Stimulated activated CD4-positive, alpha-beta T cell treated with anti-CD3 and anti-CD28 coated beads, Interleukin-12 subunit alpha, Interleukin-12 subunit beta, amount 100 ng/mL, for 24 hours (primary cell): Measurements from ENCODE around the gene SYNGR3.
"Not testable (repeated sequence)": the region's sequence is repeated elsewhere in the genome, so short reads cannot be mapped to it uniquely, and the experiment has no call there.

ENCODE experiments used
- DNase-seq, 2 experiments: peaks; one replicate each; pipeline ENCODE4 v3.0.0-alpha.2; 2020; ENCODE audit warnings: low read depth in 2 of 2

The SYNGR3 gene

DNA sequence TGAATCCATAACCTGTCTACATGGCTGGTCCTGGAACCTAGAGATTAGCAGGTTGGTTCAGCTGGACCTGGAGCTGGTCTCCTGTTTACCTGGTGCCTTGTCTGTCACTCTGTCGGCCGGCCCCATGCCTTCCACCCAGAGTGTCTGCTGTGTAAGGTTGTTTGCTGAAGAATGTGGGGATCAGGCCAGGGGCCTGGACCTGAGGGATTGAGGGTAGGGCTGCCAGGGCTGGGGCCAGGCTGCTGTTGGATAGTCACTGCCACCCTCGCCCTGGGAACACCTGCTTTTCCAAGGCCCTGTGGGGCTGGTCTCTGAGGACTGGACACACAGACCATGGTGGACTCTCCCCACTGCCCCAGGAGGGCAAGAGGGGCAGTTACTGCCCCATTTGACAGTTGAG is 38.4 kb downstream of the SYNGR3 start:
- no peak for DNase-seq

DNA sequence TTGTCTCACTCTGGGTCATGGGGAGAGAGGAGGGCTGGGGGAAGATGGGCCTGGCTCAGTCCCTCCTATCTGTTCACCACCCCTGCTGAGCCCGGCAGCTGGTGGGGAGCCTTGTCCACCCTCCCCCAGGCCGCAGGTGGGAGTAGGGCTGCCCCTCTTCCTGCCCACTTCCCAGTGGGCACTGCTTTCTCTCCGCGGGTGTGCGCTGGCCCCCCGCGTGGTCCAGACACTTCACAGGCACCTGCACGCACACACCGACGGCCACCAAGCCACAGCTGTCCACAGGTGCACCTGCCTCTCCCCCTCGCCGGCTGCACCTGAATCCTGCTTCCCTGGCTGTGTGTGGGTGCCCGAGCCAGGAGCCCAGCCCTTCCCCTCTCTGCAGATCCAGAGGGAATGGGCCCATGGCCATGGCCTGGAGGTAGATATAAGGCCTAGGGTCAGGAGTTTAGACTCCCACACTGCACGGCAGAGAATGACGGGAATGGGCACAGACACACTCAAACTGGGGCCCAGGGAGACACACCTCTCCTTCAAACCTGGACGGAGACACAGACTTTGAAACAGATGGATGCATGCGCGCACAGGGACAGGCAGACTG is 39.0 kb downstream of the SYNGR3 start:
- DNase-seq = no peak

DNA sequence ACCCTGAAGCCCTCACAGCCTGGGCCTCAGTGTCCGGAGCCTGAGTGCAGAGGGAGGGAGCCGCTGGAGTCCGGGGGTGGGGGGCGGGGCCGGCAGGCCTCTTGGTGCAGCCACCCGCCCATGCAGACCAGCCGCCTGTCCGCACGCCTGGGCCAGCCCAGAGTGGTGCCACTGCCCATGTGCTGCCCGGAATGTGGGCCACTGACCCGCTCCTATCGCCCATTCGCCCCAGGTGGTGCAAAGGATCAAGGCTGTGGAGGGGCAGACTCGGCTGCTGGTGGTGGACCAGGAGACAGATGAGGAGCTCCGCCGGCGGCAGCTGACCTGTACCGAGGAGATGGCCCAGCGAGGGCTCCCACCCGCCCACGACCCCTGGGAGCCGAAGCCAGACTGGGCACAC is 39.6 kb downstream of the SYNGR3 start:
- DNase-seq = no peak

DNA sequence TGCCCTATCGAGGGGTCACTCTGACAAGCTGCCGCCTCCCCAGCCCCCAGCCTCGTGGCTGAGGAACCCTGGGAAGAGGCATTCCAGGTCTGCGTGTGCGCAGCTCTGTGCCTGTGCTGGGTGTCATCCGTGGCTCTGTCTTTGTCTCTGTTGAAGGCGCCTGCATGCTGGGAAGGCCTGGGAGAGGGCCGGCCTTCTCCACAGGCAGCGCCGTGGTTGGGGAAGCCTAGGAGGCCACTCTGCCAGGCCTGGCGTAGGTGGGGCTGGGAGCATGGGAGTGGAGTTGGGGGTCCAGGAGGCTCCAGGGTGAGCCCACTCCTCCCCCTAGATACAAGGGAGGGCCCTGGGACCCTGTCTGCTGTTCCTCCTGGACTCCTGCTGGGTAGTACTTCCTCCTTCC is 40.3 kb downstream of the SYNGR3 start:
- no peak for DNase-seq

DNA sequence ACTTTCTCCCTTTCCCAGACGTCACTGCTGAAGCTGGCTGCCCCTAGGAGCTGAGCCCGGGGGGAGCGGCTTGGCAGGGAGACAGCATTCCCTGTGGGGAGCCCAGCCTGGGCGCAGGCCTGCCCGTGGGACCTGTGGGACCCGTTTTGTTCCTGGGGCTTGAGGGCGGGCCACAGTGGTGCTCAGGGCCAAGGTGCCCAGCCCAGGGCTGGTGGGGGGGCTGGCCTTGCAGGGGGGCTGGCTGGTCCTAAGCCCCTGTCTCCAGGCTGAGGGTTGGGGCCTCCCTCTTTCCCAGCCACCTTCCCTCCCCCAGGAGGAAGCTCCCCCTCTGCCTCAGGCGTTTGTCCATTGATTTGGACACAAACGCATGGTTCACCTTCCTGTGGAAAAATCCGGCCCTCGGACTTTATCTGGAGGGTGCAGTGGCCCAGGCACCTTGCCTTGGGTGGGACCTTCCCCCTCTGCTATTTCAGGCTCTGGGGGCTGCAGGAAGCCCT is 41.4 kb downstream of the SYNGR3 start:
- DNase-seq = no peak

DNA sequence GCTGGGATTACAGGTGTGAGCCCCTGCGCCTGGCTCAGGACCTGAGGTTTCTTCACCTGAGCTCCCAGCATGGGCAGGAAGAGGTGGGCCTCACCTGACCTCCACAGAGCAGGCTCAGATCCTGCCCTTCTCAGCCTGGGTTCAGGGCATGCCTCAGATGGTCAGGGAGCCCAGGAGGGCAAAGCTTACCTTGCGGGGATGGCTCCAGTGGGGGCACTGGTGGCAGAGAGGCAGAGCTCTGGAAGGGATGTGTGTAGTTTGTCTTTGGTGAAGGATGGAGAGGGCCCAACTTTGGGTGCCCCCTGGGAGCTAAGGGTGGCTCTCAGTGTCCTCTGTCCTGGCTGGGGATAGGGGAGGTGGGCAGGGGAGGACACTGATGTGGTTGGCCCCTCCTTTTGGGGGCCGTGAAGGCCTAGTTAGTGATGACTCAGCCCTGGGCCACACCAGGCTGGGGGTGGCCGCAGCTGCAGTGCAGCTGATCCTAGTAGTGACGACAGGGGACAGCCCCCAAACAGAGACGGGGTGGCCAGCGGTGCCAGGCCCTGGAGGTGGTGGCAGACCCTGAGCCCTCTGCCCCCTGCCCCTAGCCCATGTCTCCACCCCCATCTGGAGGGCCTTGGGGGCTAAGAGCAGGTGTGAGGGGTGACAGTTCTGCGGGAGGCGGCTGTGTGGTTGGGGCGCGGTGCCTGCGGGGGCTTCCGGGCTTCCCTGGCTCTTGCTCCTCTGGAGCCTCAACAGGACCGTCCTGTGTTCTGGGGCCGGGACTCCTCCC is 42.7 kb downstream of the SYNGR3 start:
- DNase-seq = no peak

DNA sequence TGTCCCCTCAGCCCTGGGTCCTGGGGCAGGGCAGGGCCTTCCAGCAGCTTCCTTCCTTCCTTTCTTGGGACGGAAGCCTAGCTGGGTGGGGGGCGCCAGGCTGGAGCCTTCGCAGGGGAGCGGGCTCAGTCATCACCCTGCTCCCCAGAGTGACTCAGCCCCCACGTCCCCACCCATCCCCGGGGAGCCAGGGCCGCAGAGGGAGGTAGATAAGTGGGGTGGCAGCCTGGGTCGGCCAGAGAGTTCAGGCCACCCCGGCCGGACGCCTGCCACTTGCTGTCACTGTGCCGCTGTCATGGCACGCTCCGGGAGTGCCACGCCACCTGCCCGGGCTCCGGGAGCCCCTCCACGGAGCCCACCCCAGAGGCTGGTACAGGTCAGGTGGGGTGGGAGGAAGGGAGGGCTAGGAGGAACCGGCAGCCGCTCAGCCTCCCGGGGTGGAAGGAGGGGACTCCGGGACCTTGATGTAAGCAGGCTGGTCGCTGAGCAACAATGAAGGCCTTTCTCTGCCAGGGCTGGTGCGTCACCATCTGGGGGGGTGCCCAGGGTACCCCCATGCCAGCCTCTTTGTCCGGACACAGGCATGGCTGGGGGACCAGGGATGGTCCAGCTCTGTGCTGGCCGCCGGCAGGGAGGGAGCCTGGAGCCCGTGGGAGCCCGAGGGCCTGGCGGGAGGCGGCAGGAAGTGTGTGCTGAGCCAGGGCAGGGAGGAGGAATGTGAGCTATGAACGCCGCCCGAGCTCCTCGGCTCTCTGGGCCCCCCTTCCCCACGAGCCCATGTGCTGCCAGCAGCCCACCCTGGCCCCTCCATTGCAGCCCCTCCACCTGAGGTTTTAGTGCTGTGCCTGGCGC is 43.5 kb downstream of the SYNGR3 start:
- no peak for DNase-seq

DNA sequence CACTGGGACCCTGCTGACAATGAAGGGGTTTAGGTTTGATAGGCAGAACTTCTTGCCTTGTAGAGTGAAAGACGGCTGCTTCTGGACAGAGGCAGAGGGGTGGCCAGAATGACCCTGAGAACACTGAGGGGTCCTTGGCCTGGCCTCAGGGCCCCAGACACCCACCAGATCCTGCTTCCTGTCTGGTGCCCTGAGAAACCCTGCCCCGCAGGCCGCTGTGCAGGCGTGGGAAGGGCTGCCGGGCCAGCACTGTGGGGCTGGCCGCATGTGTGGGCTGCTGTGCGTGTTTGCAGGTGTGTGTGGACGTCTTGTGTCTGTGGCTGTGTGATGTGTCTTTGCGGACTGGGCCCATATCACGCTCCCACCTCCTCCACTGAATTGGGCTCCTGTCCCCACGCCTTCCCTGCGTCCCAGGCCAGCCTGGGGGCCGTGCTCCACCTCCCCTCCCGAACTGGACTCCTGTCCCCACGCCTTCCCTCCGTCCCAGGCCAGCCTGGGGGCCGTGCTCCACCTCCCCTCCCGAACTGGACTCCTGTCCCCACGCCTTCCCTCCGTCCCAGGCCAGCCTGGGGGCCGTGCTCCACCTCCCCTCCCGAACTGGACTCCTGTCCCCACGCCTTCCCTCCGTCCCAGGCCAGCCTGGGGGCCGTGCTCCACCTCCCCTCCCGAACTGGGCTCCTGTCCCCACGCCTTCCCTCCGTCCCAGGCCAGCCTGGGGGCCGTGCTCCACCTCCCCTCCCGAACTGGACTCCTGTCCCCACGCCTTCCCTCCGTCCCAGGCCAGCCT is 44.3 kb downstream of the SYNGR3 start:
- not testable (repeated sequence) for DNase-seq

DNA sequence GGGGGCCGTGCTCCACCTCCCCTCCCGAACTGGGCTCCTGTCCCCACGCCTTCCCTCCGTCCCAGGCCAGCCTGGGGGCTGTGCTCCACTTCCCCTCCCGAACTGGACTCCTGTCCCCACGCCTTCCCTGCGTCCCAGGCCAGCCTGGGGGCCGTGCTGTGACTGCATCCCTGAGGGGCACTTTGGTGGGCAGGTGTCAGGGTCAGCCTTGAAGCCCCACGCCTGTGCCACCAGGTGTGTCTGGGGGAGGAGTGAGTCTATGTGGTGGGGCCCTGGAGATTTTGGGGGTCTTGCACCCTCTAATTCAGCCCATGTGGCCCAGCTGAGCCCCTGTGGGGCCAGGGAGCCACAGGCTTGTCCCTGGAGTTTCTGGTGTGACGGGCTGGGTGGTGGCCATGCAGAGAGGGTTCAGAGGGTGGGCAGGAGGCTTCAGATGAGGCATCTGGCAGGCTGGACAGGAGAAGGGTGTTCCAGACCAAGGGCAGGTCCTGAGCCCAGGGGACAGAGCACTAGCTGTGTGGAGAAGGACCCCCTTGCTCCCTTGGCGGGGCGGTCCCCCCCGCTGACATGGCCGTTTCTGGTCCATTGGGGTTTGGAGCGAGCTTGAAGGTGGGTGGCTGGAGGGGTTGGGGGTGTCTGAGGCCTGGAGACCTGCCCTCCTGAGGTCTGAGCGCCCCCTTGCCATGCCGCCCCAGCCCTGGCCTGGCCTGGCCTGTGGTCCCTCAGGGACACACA is 45.1 kb downstream of the SYNGR3 start:
- DNase-seq = no peak

DNA sequence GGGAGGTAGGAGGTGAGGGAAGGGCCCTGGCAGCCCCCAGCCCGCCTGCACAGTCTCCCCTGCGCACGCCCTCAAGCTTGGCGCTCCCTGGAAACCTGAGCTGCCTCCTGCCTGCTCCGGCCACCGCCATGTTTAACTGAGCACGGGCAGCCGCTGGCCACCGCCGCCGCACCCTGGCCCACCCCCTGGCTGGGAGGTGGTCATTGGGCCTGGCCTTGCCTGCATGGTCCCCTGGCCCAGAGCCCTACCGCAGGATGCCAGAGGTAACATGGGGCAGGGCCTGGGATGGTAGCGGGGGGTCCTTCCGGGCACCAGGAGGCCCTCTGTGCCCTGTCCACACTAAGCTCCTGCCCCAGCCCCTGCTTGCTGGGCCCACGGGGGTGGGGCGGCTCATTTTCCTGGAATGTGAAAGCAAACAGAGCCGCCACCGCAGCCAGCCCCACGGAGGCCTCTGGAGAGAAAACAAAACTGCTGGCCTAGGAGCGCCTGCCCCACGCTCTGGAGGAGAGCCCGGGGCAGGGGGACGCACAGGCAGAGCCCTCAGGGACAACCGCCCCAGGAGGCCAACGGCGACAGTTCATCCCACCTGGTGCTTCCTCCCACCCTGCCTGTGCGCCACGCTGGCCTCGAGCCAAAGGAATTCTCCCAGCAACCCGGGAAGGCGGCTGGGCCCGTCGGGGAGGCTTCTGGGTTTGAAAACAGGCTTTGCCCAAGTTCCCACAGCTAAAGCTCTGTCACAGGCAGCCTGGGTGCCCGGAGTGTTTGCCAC is 45.8 kb downstream of the SYNGR3 start:
- DNase-seq = no peak

DNA sequence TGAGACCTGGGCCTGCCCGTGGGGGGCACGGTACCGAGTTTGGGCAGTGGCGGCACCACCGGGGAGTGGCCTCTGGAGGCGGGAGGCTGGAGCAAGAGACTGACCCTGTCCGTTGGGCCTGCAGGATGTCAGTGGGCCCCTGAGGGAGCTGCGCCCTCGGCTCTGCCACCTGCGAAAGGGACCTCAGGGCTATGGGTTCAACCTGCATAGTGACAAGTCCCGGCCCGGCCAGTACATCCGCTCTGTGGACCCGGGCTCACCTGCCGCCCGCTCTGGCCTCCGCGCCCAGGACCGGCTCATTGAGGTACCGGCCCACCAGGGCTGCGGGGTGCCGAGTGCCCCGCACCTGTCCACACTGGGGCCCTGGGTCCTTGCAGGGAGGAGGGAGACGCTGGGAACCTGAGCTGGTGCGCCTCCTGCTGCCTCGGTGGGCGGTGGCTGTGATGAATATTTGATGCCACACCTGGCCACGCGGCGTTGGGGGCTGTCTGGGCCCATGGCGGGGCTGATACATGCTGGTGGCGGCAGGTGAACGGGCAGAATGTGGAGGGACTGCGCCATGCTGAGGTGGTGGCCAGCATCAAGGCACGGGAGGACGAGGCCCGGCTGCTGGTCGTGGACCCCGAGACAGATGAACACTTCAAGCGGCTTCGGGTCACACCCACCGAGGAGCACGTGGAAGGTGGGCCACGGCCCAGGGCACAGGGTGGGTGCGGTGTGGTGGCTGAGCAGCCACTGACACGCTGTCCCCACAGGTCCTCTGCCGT is 46.6 kb downstream of the SYNGR3 start:
- DNase-seq = no peak

DNA sequence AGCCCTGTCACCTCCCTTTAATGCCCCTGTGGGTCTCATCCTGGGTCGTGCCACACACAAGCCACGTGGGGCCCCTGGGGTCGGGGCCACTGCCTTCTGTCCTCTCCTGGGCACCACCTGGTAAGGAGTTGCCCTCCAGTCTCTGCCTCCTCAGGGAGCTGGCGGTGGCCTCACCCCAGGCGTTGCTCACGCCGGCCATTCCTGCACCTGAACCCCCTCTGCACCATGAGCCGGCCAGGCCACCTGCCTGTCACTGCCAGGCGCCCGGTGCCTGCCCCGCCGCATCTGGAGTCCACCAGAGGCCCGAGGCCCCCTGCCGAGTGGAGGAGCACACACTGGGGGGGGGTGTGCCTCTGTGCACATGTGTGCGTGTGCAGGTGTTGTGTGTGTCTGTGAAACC is 47.3 kb downstream of the SYNGR3 start:
- no peak for DNase-seq

DNA sequence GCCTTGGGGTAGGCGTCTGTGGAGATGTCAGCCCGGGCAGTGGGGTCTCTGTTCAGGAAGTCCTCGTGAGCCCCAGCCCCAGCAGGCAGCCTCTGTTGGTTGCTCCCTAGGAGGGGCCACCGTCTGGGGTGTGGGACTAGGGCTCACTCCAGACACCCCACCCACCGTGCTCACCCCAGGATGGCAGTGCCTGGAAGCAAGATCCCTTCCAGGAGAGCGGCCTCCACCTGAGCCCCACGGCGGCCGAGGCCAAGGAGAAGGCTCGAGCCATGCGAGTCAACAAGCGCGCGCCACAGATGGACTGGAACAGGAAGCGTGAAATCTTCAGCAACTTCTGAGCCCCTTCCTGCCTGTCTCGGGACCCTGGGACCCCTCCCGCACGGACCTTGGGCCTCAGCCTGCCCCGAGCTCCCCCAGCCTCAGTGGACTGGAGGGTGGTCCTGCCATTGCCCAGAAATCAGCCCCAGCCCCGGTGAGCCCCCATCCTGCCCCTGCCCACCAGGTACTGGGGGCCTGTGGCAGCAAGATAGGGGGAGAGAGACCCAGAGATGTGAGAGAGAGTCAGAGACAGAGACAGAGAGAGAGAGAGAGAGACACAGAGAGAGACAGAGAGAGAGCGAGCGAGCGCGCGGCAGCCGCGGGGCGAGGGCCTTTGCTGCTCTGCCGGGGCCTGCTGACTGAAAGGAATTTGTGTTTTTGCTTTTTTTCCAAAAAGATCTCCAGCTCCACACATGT is 48.0 kb downstream of the SYNGR3 start:
- DNase-seq = no peak

DNA sequence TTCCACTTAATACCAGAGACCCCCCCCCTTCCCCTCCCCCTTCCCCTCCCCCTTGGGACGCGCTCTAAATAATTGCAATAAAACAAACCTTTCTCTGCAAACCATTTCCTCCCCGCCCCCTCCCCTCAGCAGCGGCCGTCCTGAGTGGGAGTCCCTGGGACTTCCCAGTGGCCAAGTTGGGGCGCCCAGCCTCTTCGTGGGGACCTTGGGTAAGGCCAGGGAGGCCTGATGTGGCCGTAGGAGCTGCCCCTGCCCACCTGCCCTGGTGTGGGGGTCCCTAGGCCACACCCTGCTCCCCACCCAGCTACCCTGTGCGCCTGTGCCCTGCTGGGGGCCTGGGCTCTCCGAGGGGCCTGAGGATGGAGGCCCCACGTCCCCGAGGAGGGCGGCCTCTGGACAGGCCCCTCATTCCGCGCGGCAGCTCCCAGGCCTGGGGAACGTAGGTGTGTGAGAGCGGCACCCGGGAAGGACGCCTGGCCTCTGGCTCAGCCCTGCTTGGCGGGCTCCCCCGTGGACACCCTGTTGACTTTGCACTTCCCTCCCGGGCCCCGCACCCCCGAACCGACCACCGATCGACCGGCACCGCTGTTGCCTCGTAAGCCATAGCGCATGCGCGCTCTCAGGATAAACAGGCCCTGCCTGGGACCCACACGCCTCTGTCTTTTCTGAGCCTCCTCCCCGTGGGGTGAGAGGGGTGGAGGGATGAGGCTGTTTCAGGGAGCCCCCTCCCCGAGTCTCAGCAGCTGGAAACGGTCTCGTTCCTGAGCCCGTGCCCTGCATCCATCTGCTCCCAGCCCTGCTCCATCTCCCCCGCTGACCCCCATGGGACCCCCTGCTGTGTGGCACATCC is 48.8 kb downstream of the SYNGR3 start:
- DNase-seq = no peak

DNA sequence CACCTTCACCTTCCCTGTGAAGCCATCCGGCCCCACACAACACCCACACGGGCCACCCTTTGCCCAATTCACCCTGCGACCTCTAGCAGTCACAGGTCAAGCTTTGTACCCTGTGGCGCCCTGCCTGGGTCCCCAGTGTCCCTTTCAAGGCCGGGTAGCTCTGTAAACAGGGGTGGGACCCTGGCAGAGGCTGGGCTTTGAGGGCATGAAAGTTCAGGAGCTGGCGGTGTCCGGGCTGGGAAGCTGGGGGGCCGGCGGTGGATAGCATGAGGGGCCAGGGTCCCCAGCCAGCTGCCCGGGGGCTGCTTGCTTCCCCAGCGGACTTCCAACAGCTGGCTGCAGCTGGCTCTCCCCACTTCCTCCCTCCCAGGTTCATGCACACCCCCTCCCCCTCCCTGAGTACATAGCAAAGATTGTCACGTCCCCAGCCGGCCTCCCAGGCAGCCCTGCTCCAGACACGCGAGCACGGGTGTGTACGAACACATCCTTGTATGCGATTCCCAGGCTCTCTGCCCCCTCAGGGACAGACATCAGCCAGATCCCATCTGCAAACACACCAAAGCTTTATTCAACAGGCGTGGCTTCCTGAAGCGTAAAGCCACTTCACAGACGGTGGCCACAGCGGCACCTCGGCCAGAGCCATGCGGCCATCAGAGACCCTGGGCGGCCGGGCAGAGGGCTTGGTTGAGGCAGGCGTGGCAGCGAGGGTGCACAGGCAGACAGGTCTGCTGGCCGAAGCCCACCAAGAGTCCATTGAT is 49.7 kb downstream of the SYNGR3 start:
- no peak for DNase-seq

DNA sequence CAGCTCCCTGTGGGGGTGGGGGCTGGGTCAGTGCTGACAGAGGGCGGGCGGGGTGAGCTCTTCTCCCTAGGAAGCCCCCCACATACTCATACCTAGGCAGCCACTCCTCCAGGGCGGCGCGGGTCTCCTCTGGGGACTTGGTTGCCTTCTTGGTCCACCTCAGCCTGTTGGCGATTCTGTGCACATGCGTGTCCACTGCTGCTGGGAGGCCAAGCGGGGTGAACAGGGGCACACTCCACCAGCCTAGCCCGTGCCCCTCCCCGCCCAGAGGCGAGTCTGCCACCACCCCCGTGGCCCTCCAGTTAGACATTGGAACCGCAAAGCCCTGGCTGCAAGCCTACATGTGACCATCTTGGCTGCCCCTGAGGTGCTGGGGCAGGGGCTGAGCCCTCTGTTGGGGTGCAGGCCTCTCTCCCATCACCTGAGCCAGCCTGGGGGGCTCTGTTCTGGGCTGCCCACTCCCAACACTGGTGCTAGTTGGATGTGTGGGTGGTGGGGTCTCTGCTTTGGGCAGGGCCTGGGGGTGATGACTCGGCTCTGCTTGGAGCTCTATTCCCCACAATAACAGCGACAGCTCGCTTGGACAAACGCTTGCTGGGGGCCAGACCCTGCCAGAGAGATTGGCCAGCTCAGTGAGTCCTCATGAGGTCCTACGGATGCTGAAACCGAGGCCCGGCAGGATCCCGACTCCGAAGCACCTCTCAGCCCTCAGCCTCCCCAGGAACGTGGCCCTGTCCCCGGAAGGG is 50.4 kb downstream of the SYNGR3 start:
- DNase-seq = no peak
